Uterus (tissue), 4 donors: ENCODE results near the gene STRN3. TPM values are rescaled to one million over a fixed set of nuclear protein-coding genes. Genes with fewer than 3 reads are reported as not detected.

Source experiments
- DNase-seq, 2 donors: peaks; one replicate each; pipeline ENCODE4 v3.0.0-alpha.2; 2019 to 2020
- H3K27ac ChIP-seq, 2 donors: fragments of 200-600 bp; sonication (generic); 1 replicate in 1 of 2; 2 replicates in 1 of 2; pipeline ENCODE4 v1.5.1; 2016 to 2018
- H3K27me3 ChIP-seq, 2 donors: fragments of 200-600 bp; sonication (generic); one replicate each; pipeline ENCODE4 v1.5.1; 2018 to 2019; ENCODE audit warnings: control low read depth in 1 of 2
- H3K36me3 ChIP-seq, 2 donors: fragments of 200-600 bp; sonication (generic); one replicate each; pipeline ENCODE4 v1.5.1; 2019; ENCODE audit warnings: control low read depth in 1 of 2
- H3K4me1 ChIP-seq, 2 donors: fragments of 200-600 bp; sonication (generic); one replicate each; pipeline ENCODE4 v1.5.1; 2018 to 2019; ENCODE audit warnings: control low read depth in 1 of 2
- H3K4me3 ChIP-seq, 2 donors: fragments of 200-600 bp; sonication (generic); 1 replicate in 1 of 2; 2 replicates in 1 of 2; pipeline ENCODE4 v1.5.1; 2018 to 2019; ENCODE audit warnings: mild to moderate bottlenecking in 1 of 2
- H3K9me3 ChIP-seq, 2 donors: fragments of 200-600 bp; sonication (generic); one replicate each; pipeline ENCODE4 v1.5.1; 2019; ENCODE audit warnings: control low read depth in 1 of 2
- CTCF ChIP-seq, 4 experiments: fragments of 200-600 bp in 2 of 4; fragments of 450-650 bp in 2 of 4; sonication (generic) in 2 of 4; IDR thresholded peaks; one replicate each; pipeline ENCODE4 v1.5.1; 2016 to 2019; ENCODE audit warnings: antibody characterized with exemption in 4 of 4, mild to moderate bottlenecking in 2 of 4, moderate library complexity in 1 of 4
- POLR2A ChIP-seq, 2 donors: fragments of 450-650 bp; IDR thresholded peaks; one replicate each; pipeline ENCODE4 v1.6.1; 2016; ENCODE audit warnings: antibody characterized with exemption in 2 of 2, mild to moderate bottlenecking in 1 of 2, moderate library complexity in 1 of 2
- intact Hi-C: fragments of 100-400 bp; cut with DNase I; formaldehyde crosslinking; loops from one replicate; pipeline ENCODE4 v1.15.1; 2023; ENCODE audit warnings: low total_unique reads
- total RNA-seq, 4 donors: library from RNA; depleted of rRNA in 3 of 4; stranded (reverse); fragments of >200 nt in 3 of 4; gene quantifications; one replicate each; pipeline versions ENCODE4 v1.1.0 to v1.2.4, GENCODE V29; 2014 to 2023
- donor health status: DM: yes; HTN: yes; CAD: no.

STRN3 gene
- total RNA-seq, 4 donors from 2014 or later: 25.9 to 82.0 (median 65.0) TPM

- DNase-seq: no peak
- Histone ChIP-seq H3K4me1 (no peaks in the 10 kb centered on the region), H3K9me3 (no peaks in the 10 kb centered on the region), H3K36me3 (no peaks in the 10 kb centered on the region), H3K4me3 (no peak overlapping the region), H3K27me3 (no peaks in the 10 kb centered on the region), H3K27ac (no peak overlapping the region)
- TF ChIP-seq CTCF (IDR thresholded peaks at IDR 0.05) (no peak), POLR2A (IDR thresholded peaks at IDR 0.05) (no peak)
- intact Hi-C loops: no loop called here
These were observed 129.7 kb downstream of the STRN3 start for GRCh38 chr14:30896435-30896834.

GRCh38 chr14:30894923-30895515 lies 131.2 kb downstream of the STRN3 start:
- no peak overlapping the region for H3K4me3 ChIP-seq
- intact Hi-C loops: no loop called here
- H3K9me3 ChIP-seq: no peaks in the 10 kb centered on the region
- no peak for DNase-seq
- H3K36me3 ChIP-seq: no peaks in the 10 kb centered on the region
- no peak overlapping the region for H3K27ac ChIP-seq
- no peaks in the 10 kb centered on the region for H3K4me1 ChIP-seq
- TF ChIP-seq CTCF (IDR thresholded peaks at IDR 0.05) (no peak), POLR2A (IDR thresholded peaks at IDR 0.05) (no peak)
- no peaks in the 10 kb centered on the region for H3K27me3 ChIP-seq

- no peak for DNase-seq
- H3K27me3 ChIP-seq: no peaks in the 10 kb centered on the region
- H3K4me1 ChIP-seq: no peaks in the 10 kb centered on the region
- no peak for TF ChIP-seq CTCF (IDR thresholded peaks at IDR 0.05)
- H3K9me3 ChIP-seq: no peaks in the 10 kb centered on the region
- no peaks in the 10 kb centered on the region for H3K36me3 ChIP-seq
- intact Hi-C loops: no loop called here
- no peak overlapping the region for H3K4me3 ChIP-seq
- no peak overlapping the region for H3K27ac ChIP-seq
These were observed 132.4 kb downstream of the STRN3 start for GRCh38 chr14:30893819-30894218.

GRCh38 chr14:30889244-30889594 lies 137.0 kb downstream of the STRN3 start:
- no peak overlapping the region for H3K27ac ChIP-seq
- no peaks in the 10 kb centered on the region for H3K4me1 ChIP-seq
- no peak overlapping the region for H3K4me3 ChIP-seq
- no peak for DNase-seq
- intact Hi-C loops: no loop called here
- TF ChIP-seq POLR2A (IDR thresholded peaks at IDR 0.05) (no peak), CTCF (IDR thresholded peaks at IDR 0.05) (no peak)
- no peaks in the 10 kb centered on the region for H3K9me3 ChIP-seq
- no peaks in the 10 kb centered on the region for H3K36me3 ChIP-seq
- no peaks in the 10 kb centered on the region for H3K27me3 ChIP-seq

- Histone ChIP-seq H3K27me3 (no peaks in the 10 kb centered on the region), H3K9me3 (no peaks in the 10 kb centered on the region), H3K4me3 (no peak overlapping the region), H3K4me1 (no peaks in the 10 kb centered on the region), H3K27ac (no peak overlapping the region), H3K36me3 (no peaks in the 10 kb centered on the region)
- TF ChIP-seq POLR2A (IDR thresholded peaks at IDR 0.05) (no peak), CTCF (IDR thresholded peaks at IDR 0.05) (no peak)
- DNase-seq: no peak
- intact Hi-C loops: no loop called here
These were observed 137.5 kb downstream of the STRN3 start for GRCh38 chr14:30888480-30889243.
